Measurements from ENCODE around the gene RAB6B. TPM values are rescaled to one million over a fixed set of nuclear protein-coding genes. Genes with fewer than 3 reads are reported as not detected.

RAB6B gene
- total RNA-seq, 2 donors from 2014 or later: 2.2 to 3.0 TPM

- no peak overlapping the region for H3K9ac ChIP-seq (ENCODE audit: extremely low read depth, low read length, poor library complexity, severe bottlenecking)
- no peak overlapping the region for H3K27ac ChIP-seq (ENCODE audit: low read depth, low read length)
- no peak overlapping the region for H3K4me3 ChIP-seq (ENCODE audit: low read length)
- Mint-ChIP-seq H3K36me3 (ENCODE audit: low read depth) (peaks cover 71% of the 10 kb centered on the region), H3K4me3 (no peak overlapping the region), H3K9me3 (no peaks in the 10 kb centered on the region), H3K27me3 (ENCODE audit: insufficient read depth) (no peaks in the 10 kb centered on the region), H3K27ac (no peak overlapping the region), H3K4me1 (no peaks in the 10 kb centered on the region)
- 94% methylated on average over 5 of the region's 5 CpGs; no CpG with 5 or more reads in 1 of the 2 experiments for WGBS, 2 experiments (ENCODE audit: insufficient coverage in 1 of 2, insufficient read length in 1 of 2)
- H3K9me3 ChIP-seq (ENCODE audit: control insufficient read depth, low read length): no peaks in the 10 kb centered on the region
- TF ChIP-seq CTCF (conservative IDR thresholded peaks at IDR 0.05): no peak
- H3K27me3 ChIP-seq (ENCODE audit: control insufficient read depth, insufficient read depth, low read length, poor library complexity, severe bottlenecking): no peaks in the 10 kb centered on the region
- H3K4me1 ChIP-seq (ENCODE audit: control insufficient read depth, insufficient read depth, low read length): no peaks in the 10 kb centered on the region
- DNase-seq: peak; percentile 29
- H3K36me3 ChIP-seq (ENCODE audit: control insufficient read depth, insufficient read depth, low read length): peaks cover 58% of the 10 kb centered on the region
Observed at GRCh38 chr3:133943639-133944141, 48.0 kb upstream of the RAB6B start.

GRCh38 chr3:133943031-133943535 lies 47.4 kb upstream of the RAB6B start:
- TF ChIP-seq CTCF (conservative IDR thresholded peaks at IDR 0.05): no peak

DNA sequence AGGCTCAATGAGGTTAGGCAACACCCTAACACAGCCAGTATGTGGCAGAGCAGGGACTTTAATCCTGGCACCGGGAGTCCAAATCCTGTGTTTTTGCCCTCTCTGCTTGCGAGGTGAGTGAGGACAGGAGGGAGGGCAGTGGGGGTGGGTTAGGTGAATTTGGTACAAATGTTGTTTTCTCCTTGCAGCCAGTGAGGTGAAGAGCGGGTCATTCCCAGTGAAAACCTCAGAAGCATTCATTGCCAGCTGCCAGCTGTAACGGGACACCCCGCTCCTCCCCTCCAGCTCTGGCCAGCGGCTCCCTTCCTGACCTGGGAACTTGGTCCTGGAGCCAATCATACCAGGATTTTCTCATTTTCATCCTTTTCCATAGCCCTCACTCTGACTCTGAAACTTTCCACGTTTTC lies 45.7 kb upstream of the RAB6B start:
- peak; percentile 65 for DNase-seq
- no peaks in the 10 kb centered on the region for H3K4me1 ChIP-seq (ENCODE audit: control insufficient read depth, insufficient read depth, low read length)
- no peaks in the 10 kb centered on the region for H3K9me3 ChIP-seq (ENCODE audit: control insufficient read depth, low read length)
- peaks cover 70% of the 10 kb centered on the region for H3K36me3 Mint-ChIP-seq (ENCODE audit: low read depth)
- H3K4me3 ChIP-seq (ENCODE audit: low read length): no peak overlapping the region
- no peak for TF ChIP-seq CTCF (conservative IDR thresholded peaks at IDR 0.05)
- H3K27me3 Mint-ChIP-seq (ENCODE audit: insufficient read depth): no peaks in the 10 kb centered on the region
- 64 to 81% methylated on average over 5 to 7 of the region's 7 CpGs for WGBS, 2 experiments (ENCODE audit: insufficient coverage in 1 of 2, insufficient read length in 1 of 2)
- no peak overlapping the region for H3K4me3 Mint-ChIP-seq
- H3K9me3 Mint-ChIP-seq: no peaks in the 10 kb centered on the region
- no peak overlapping the region for H3K27ac ChIP-seq (ENCODE audit: low read depth, low read length)
- H3K27me3 ChIP-seq (ENCODE audit: control insufficient read depth, insufficient read depth, low read length, poor library complexity, severe bottlenecking): no peaks in the 10 kb centered on the region
- H3K4me1 Mint-ChIP-seq: no peaks in the 10 kb centered on the region
- H3K36me3 ChIP-seq (ENCODE audit: control insufficient read depth, insufficient read depth, low read length): peaks cover 65% of the 10 kb centered on the region
- no peak overlapping the region for H3K27ac Mint-ChIP-seq
- H3K9ac ChIP-seq (ENCODE audit: extremely low read depth, low read length, poor library complexity, severe bottlenecking): no peak overlapping the region

More at GRCh38 chr3:133943031-133943535, 47.4 kb upstream of the RAB6B start:
- DNase-seq: peak; percentile 26
- Mint-ChIP-seq H3K4me3 (no peak overlapping the region), H3K9me3 (no peaks in the 10 kb centered on the region), H3K27me3 (ENCODE audit: insufficient read depth) (no peaks in the 10 kb centered on the region), H3K36me3 (ENCODE audit: low read depth) (peaks cover 72% of the 10 kb centered on the region), H3K4me1 (no peaks in the 10 kb centered on the region), H3K27ac (no peak overlapping the region)
- 92 to 94% methylated on average over 2 of the region's 2 CpGs for WGBS, 2 experiments (ENCODE audit: insufficient coverage in 1 of 2, insufficient read length in 1 of 2)
- no peak overlapping the region for H3K4me3 ChIP-seq (ENCODE audit: low read length)
- H3K36me3 ChIP-seq (ENCODE audit: control insufficient read depth, insufficient read depth, low read length): peaks cover 61% of the 10 kb centered on the region
- H3K27me3 ChIP-seq (ENCODE audit: control insufficient read depth, insufficient read depth, low read length, poor library complexity, severe bottlenecking): no peaks in the 10 kb centered on the region
- H3K9ac ChIP-seq (ENCODE audit: extremely low read depth, low read length, poor library complexity, severe bottlenecking): no peak overlapping the region
- H3K27ac ChIP-seq (ENCODE audit: low read depth, low read length): no peak overlapping the region
- H3K4me1 ChIP-seq (ENCODE audit: control insufficient read depth, insufficient read depth, low read length): no peaks in the 10 kb centered on the region
- no peaks in the 10 kb centered on the region for H3K9me3 ChIP-seq (ENCODE audit: control insufficient read depth, low read length)

Data from endodermal cell (in vitro differentiated cells).